ENCODE measurements around the gene NDUFB8. TPM values are rescaled to one million over a fixed set of nuclear protein-coding genes. Genes with fewer than 3 reads are reported as not detected.

Gene NDUFB8
- total RNA-seq, 2 donors from 2014 or later, result 162 to 192 TPM

DNA sequence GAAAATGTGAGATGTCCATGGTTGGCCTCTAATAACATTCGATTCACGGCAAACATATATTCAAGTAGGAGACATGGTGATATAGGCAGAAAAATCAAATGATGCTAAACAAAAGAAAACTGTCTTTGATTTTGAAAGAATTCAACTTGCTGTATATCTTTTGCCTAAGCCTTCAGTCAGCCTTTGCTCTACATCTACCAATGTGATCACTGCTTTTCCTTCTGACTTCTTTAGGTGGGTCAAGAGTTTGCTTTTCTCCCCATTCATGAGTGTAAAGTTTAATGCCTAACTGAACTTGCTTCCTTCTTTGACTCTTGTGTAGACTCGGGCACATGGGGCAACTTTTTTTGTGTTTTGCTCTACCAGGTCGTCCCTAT lies 5.7 kb upstream of the NDUFB8 start:
- Histone ChIP-seq H3K9ac (ENCODE audit: extremely low read depth, low read length, poor library complexity, severe bottlenecking) (no peak overlapping the region), H3K4me3 (ENCODE audit: low read length) (peak overlapping the region; percentile 82), H3K36me3 (ENCODE audit: control insufficient read depth, insufficient read depth, low read length) (peaks cover 26% of the 10 kb centered on the region), H3K27me3 (ENCODE audit: control insufficient read depth, insufficient read depth, low read length, poor library complexity, severe bottlenecking) (no peaks in the 10 kb centered on the region), H3K9me3 (ENCODE audit: control insufficient read depth, low read length) (no peaks in the 10 kb centered on the region), H3K27ac (ENCODE audit: low read depth, low read length) (no peak overlapping the region), H3K4me1 (ENCODE audit: control insufficient read depth, insufficient read depth, low read length) (no peaks in the 10 kb centered on the region)
- TF ChIP-seq, protein P1, sequence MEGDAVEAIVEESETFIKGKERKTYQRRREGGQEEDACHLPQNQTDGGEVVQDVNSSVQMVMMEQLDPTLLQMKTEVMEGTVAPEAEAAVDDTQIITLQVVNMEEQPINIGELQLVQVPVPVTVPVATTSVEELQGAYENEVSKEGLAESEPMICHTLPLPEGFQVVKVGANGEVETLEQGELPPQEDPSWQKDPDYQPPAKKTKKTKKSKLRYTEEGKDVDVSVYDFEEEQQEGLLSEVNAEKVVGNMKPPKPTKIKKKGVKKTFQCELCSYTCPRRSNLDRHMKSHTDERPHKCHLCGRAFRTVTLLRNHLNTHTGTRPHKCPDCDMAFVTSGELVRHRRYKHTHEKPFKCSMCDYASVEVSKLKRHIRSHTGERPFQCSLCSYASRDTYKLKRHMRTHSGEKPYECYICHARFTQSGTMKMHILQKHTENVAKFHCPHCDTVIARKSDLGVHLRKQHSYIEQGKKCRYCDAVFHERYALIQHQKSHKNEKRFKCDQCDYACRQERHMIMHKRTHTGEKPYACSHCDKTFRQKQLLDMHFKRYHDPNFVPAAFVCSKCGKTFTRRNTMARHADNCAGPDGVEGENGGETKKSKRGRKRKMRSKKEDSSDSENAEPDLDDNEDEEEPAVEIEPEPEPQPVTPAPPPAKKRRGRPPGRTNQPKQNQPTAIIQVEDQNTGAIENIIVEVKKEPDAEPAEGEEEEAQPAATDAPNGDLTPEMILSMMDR (conservative IDR thresholded peaks at IDR 0.05), result no peak
- peaks cover 26% of the 10 kb centered on the region for H3K36me3 Mint-ChIP-seq (ENCODE audit: low read depth)
- H3K27me3 Mint-ChIP-seq (ENCODE audit: insufficient read depth), result no peaks in the 10 kb centered on the region
- 48 to 50% methylated on average over 4 of the region's 4 CpGs for WGBS, 2 experiments (ENCODE audit: insufficient coverage in 1 of 2, insufficient read length in 1 of 2)
- peaks cover 16% of the 10 kb centered on the region for H3K4me1 Mint-ChIP-seq
- no peaks in the 10 kb centered on the region for H3K9me3 Mint-ChIP-seq
- H3K4me3 Mint-ChIP-seq, result no peak overlapping the region
- DNase-seq, result no peak
- H3K27ac Mint-ChIP-seq, result no peak overlapping the region

DNA sequence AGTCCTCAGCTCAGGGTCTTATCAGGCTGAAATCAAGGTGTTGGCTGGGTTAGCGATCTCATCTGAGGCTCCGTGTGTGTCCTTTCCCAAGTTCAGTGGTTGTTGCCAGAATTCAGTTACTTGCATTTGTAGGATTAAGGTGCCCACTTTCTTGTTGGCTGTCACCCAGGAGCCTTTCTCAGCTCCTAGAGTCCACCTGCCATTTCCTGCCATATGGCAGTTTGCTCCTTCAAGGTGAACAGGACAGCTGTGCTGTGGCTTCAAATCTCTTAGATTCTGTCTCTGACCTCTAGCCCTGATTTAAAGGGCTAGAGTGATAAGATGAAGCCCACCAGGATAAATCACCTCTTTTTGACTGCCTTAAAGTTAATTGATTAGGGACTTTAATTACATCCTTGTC lies 5.1 kb upstream of the NDUFB8 start:
- Mint-ChIP-seq H3K9me3 (no peaks in the 10 kb centered on the region), H3K4me3 (no peak overlapping the region), H3K36me3 (ENCODE audit: low read depth) (peaks cover 24% of the 10 kb centered on the region), H3K4me1 (peaks cover 19% of the 10 kb centered on the region), H3K27me3 (ENCODE audit: insufficient read depth) (no peaks in the 10 kb centered on the region), H3K27ac (no peak overlapping the region)
- WGBS, 2 experiments (ENCODE audit: insufficient coverage in 1 of 2, insufficient read length in 1 of 2), result 50% methylated on average over 2 of the region's 2 CpGs
- Histone ChIP-seq H3K4me3 (ENCODE audit: low read length) (no peak overlapping the region), H3K9ac (ENCODE audit: extremely low read depth, low read length, poor library complexity, severe bottlenecking) (no peak overlapping the region), H3K9me3 (ENCODE audit: control insufficient read depth, low read length) (no peaks in the 10 kb centered on the region), H3K27ac (ENCODE audit: low read depth, low read length) (no peak overlapping the region), H3K27me3 (ENCODE audit: control insufficient read depth, insufficient read depth, low read length, poor library complexity, severe bottlenecking) (no peaks in the 10 kb centered on the region), H3K36me3 (ENCODE audit: control insufficient read depth, insufficient read depth, low read length) (peaks cover 20% of the 10 kb centered on the region), H3K4me1 (ENCODE audit: control insufficient read depth, insufficient read depth, low read length) (no peaks in the 10 kb centered on the region)
- TF ChIP-seq, protein P1 (conservative IDR thresholded peaks at IDR 0.05), result no peak
- DNase-seq, result no peak

DNA sequence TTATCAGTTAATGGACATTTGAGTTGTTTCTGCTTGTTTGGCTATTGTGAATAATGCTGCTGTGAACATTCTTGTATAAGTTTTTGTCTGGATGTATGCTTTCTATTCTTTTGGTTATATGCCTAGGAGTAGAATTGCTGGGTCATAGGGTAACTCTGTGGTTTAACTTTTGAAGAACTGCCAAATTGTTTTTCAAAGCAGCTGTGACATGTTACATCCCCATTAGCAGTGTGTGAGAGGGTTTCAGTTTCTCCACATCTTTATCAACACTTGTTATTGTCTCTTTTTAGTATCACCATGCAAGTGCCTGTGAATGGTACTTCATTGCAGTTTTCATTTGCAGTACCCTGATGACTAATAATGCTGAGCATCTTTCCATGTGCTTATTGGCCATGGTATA lies 2.1 kb upstream of the NDUFB8 start:
- TF ChIP-seq, protein P1 (conservative IDR thresholded peaks at IDR 0.05), result no peak
- no peak overlapping the region for H3K9ac ChIP-seq (ENCODE audit: extremely low read depth, low read length, poor library complexity, severe bottlenecking)
- H3K27ac ChIP-seq (ENCODE audit: low read depth, low read length), result no peak overlapping the region
- no peak overlapping the region for H3K4me3 Mint-ChIP-seq
- H3K9me3 Mint-ChIP-seq, result no peaks in the 10 kb centered on the region
- peaks cover 7% of the 10 kb centered on the region for H3K36me3 Mint-ChIP-seq (ENCODE audit: low read depth)
- H3K27ac Mint-ChIP-seq, result no peak overlapping the region
- no peaks in the 10 kb centered on the region for H3K27me3 ChIP-seq (ENCODE audit: control insufficient read depth, insufficient read depth, low read length, poor library complexity, severe bottlenecking)
- DNase-seq, result no peak
- H3K4me1 Mint-ChIP-seq, result peaks cover 15% of the 10 kb centered on the region
- H3K27me3 Mint-ChIP-seq (ENCODE audit: insufficient read depth), result no peaks in the 10 kb centered on the region
- H3K4me3 ChIP-seq (ENCODE audit: low read length), result no peak overlapping the region
- no peaks in the 10 kb centered on the region for H3K4me1 ChIP-seq (ENCODE audit: control insufficient read depth, insufficient read depth, low read length)
- no peaks in the 10 kb centered on the region for H3K9me3 ChIP-seq (ENCODE audit: control insufficient read depth, low read length)
- peaks cover 7% of the 10 kb centered on the region for H3K36me3 ChIP-seq (ENCODE audit: control insufficient read depth, insufficient read depth, low read length)

Data from endodermal cell (in vitro differentiated cells).